Activated CD4-positive, alpha-beta memory T cell treated with anti-CD3 and anti-CD28 coated beads for 36 hours (primary cell): ENCODE data around the gene GRIPAP1. TPM values are rescaled to one million over a fixed set of nuclear protein-coding genes. Genes with fewer than 3 reads are reported as not detected.

Experiments
- CTCF ChIA-PET: fragments of 350-600 bp; sonication (Branson Sonifier 250); formaldehyde crosslinking; loops from one replicate; lab custom pipeline; 2021; ENCODE audit warnings: antibody characterized with exemption, inconsistent platforms; lab: Charles Lee
- POLR2A ChIA-PET: fragments of 350-600 bp; sonication (Branson Sonifier 250); formaldehyde crosslinking; loops from one replicate; lab custom pipeline; 2021; ENCODE audit warnings: antibody characterized with exemption; lab: Charles Lee
- DNase-seq: peaks from one replicate; pipeline ENCODE4 v3.0.0-alpha.2; 2020
- H3K27ac Mint-ChIP-seq: one replicate; pipeline ENCODE4 v1.8.0; 2021; ENCODE audit warnings: mixed read lengths
- H3K27me3 Mint-ChIP-seq: one replicate; pipeline ENCODE4 v1.8.0; 2021; ENCODE audit warnings: mixed read lengths
- H3K36me3 Mint-ChIP-seq: one replicate; pipeline ENCODE4 v1.8.0; 2021; ENCODE audit warnings: mixed read lengths
- H3K4me1 Mint-ChIP-seq: one replicate; pipeline ENCODE4 v1.8.0; 2021; ENCODE audit warnings: low read depth, mixed read lengths
- H3K4me3 Mint-ChIP-seq: one replicate; pipeline ENCODE4 v1.8.0; 2021; ENCODE audit warnings: mild to moderate bottlenecking, mixed read lengths
- H3K9me3 Mint-ChIP-seq: one replicate; pipeline ENCODE4 v1.8.0; 2021; ENCODE audit warnings: mixed read lengths
- intact Hi-C: fragments of 100-400 bp; cut with micrococcal nuclease; formaldehyde crosslinking; loops from one replicate; pipeline ENCODE4 v1.15.1; 2023
- total RNA-seq, 2 experiments: library from RNA; stranded (reverse); gene quantifications; one replicate each; pipeline ENCODE4 v1.2.3, GENCODE V29; 2021

GRIPAP1 gene
- total RNA-seq, 2 experiments from 2014 or later, result 76.1 to 78.4 TPM

GRCh38 chrX:48936429-48937053, 65.5 kb downstream of the GRIPAP1 start:
- H3K36me3 Mint-ChIP-seq, result peaks cover 41% of the 10 kb centered on the region
- DNase-seq, result no peak
- peak overlapping the region; percentile 97 for H3K27ac Mint-ChIP-seq
- peak overlapping the region; percentile 75 for H3K4me3 Mint-ChIP-seq
- H3K9me3 Mint-ChIP-seq, result no peaks in the 10 kb centered on the region
- intact Hi-C loops, result loop anchor here (1.0 to 2.0 kb wide), 2 partner anchors 17 to 20 kb away; partner anchors contain the start of genes OTUD5 and PIM2
- H3K4me1 Mint-ChIP-seq, result peaks cover 72% of the 10 kb centered on the region
- ChIA-PET CTCF (interaction anchor here (1.0 to 3.0 kb wide), 9 partner anchors 10 to 288 kb away, joined by 3 to 13 read pairs (median 4); partner anchors contain the start of genes PQBP1, SLC35A2 and TIMM17B), POLR2A (interaction anchor here (0.8 to 13.3 kb wide), 7 partner anchors 9 to 117 kb away, joined by 3 to 286 read pairs (median 8); partner anchors contain the start of genes PIM2, PQBP1, SLC35A2 and TIMM17B)
- no peaks in the 10 kb centered on the region for H3K27me3 Mint-ChIP-seq

GRCh38 chrX:48935301-48935670, 66.8 kb downstream of the GRIPAP1 start:
- ChIA-PET CTCF (no interaction called here), POLR2A (interaction anchor here (1.0 to 13.3 kb wide), 4 partner anchors 8 to 37 kb away, joined by 4 to 286 read pairs (median 64); partner anchors contain the start of genes PIM2, PQBP1, SLC35A2 and TIMM17B)
- peak overlapping the region; percentile 68 for H3K4me3 Mint-ChIP-seq
- no peaks in the 10 kb centered on the region for H3K27me3 Mint-ChIP-seq
- H3K36me3 Mint-ChIP-seq, result peaks cover 39% of the 10 kb centered on the region
- intact Hi-C loops, result no loop called here
- peaks cover 67% of the 10 kb centered on the region for H3K4me1 Mint-ChIP-seq
- H3K27ac Mint-ChIP-seq, result peak overlapping the region; percentile 97
- no peak for DNase-seq
- no peaks in the 10 kb centered on the region for H3K9me3 Mint-ChIP-seq

- Mint-ChIP-seq H3K27me3 (no peaks in the 10 kb centered on the region), H3K27ac (peak overlapping the region; percentile 97), H3K4me3 (peak overlapping the region; percentile 68), H3K36me3 (peaks cover 39% of the 10 kb centered on the region), H3K9me3 (no peaks in the 10 kb centered on the region), H3K4me1 (peaks cover 64% of the 10 kb centered on the region)
- intact Hi-C loops, result no loop called here
- ChIA-PET CTCF (no interaction called here), POLR2A (interaction anchor here (1.0 to 13.3 kb wide), 4 partner anchors 9 to 37 kb away, joined by 4 to 286 read pairs (median 64); partner anchors contain the start of genes PIM2, PQBP1, SLC35A2 and TIMM17B)
- DNase-seq, result peak; percentile 58
Observed at GRCh38 chrX:48934581-48935300, 67.3 kb downstream of the GRIPAP1 start.

- no peaks in the 10 kb centered on the region for H3K27me3 Mint-ChIP-seq
- peaks cover 39% of the 10 kb centered on the region for H3K36me3 Mint-ChIP-seq
- CTCF ChIA-PET, result no interaction called here
- POLR2A ChIA-PET, result interaction anchor here (1.6 to 13.3 kb wide), 2 partner anchors 15 to 36 kb away, joined by 5 to 286 read pairs; partner anchors contain the start of genes PIM2, PQBP1 and TIMM17B
- peaks cover 55% of the 10 kb centered on the region for H3K4me1 Mint-ChIP-seq
- DNase-seq, result peak; percentile 72
- peak overlapping the region; percentile 97 for H3K27ac Mint-ChIP-seq
- intact Hi-C loops, result no loop called here
- no peaks in the 10 kb centered on the region for H3K9me3 Mint-ChIP-seq
- peak overlapping the region; percentile 68 for H3K4me3 Mint-ChIP-seq
Observed at GRCh38 chrX:48933757-48934156, 68.3 kb downstream of the GRIPAP1 start.

- Mint-ChIP-seq H3K27me3 (no peaks in the 10 kb centered on the region), H3K36me3 (peaks cover 31% of the 10 kb centered on the region), H3K4me1 (peaks cover 33% of the 10 kb centered on the region), H3K27ac (peak overlapping the region; percentile 45), H3K9me3 (no peaks in the 10 kb centered on the region), H3K4me3 (no peak overlapping the region)
- no peak for DNase-seq
- intact Hi-C loops, result no loop called here
- ChIA-PET CTCF (interaction anchor here (0.8 to 1.1 kb wide), 2 partner anchors 10 to 17 kb away, joined by 3 read pairs; no protein-coding TSS in a partner anchor), POLR2A (interaction anchor here (1.0 to 4.2 kb wide), 3 partner anchors 8 to 11 kb away, joined by 3 to 13 read pairs (median 4); partner anchors contain the start of gene PIM2)
Observed at GRCh38 chrX:48927736-48928382, 74.2 kb downstream of the GRIPAP1 start.

- no peak overlapping the region for H3K4me3 Mint-ChIP-seq
- no peak overlapping the region for H3K27ac Mint-ChIP-seq
- ChIA-PET CTCF (interaction anchor here (0.8 to 1.1 kb wide), 2 partner anchors 10 to 18 kb away, joined by 3 read pairs; no protein-coding TSS in a partner anchor), POLR2A (interaction anchor here (1.0 to 4.2 kb wide), 3 partner anchors 7 to 12 kb away, joined by 3 to 13 read pairs (median 4); partner anchors contain the start of gene PIM2)
- no peaks in the 10 kb centered on the region for H3K9me3 Mint-ChIP-seq
- intact Hi-C loops, result no loop called here
- peaks cover 31% of the 10 kb centered on the region for H3K36me3 Mint-ChIP-seq
- peaks cover 34% of the 10 kb centered on the region for H3K4me1 Mint-ChIP-seq
- no peak for DNase-seq
- H3K27me3 Mint-ChIP-seq, result no peaks in the 10 kb centered on the region
Observed at GRCh38 chrX:48927123-48927522, 74.9 kb downstream of the GRIPAP1 start.

- peaks cover 48% of the 10 kb centered on the region for H3K4me1 Mint-ChIP-seq
- no peaks in the 10 kb centered on the region for H3K27me3 Mint-ChIP-seq
- DNase-seq, result peak; percentile 16
- H3K9me3 Mint-ChIP-seq, result no peaks in the 10 kb centered on the region
- peak overlapping the region; percentile 87 for H3K27ac Mint-ChIP-seq
- intact Hi-C loops, result no loop called here
- CTCF ChIA-PET, result interaction anchor here (2.0 kb wide), 1 partner anchor 22 kb away, joined by 6 read pairs; no protein-coding TSS in a partner anchor
- peaks cover 41% of the 10 kb centered on the region for H3K36me3 Mint-ChIP-seq
- H3K4me3 Mint-ChIP-seq, result no peak overlapping the region
- POLR2A ChIA-PET, result no interaction called here
Observed at GRCh38 chrX:48924270-48924669, 77.8 kb downstream of the GRIPAP1 start.

GRCh38 chrX:48923771-48924170, 78.3 kb downstream of the GRIPAP1 start:
- ChIA-PET POLR2A (no interaction called here), CTCF (interaction anchor here (2.0 kb wide), 1 partner anchor 23 kb away, joined by 6 read pairs; no protein-coding TSS in a partner anchor)
- Mint-ChIP-seq H3K9me3 (no peaks in the 10 kb centered on the region), H3K27ac (peak overlapping the region; percentile 87), H3K4me1 (peaks cover 48% of the 10 kb centered on the region), H3K4me3 (no peak overlapping the region), H3K27me3 (no peaks in the 10 kb centered on the region), H3K36me3 (peaks cover 44% of the 10 kb centered on the region)
- intact Hi-C loops, result no loop called here
- no peak for DNase-seq

Other genes starting within 250 kb of the GRIPAP1 start
- gene GLOD5, start 240.5 kb downstream of the GRIPAP1 start, total RNA-seq, result not detected
- gene GATA1, start 215.7 kb downstream of the GRIPAP1 start, total RNA-seq, result not detected
- gene HDAC6, start 200.2 kb downstream of the GRIPAP1 start, total RNA-seq, result 10 to 100 TPM; 71.8 to 81.9 TPM
- not detected for gene ERAS, start 175.8 kb downstream of the GRIPAP1 start, total RNA-seq
- 1 to 10 TPM; 2.7 to 2.8 TPM for gene PCSK1N, start 166.7 kb downstream of the GRIPAP1 start, total RNA-seq
- gene TIMM17B, start 104.5 kb downstream of the GRIPAP1 start, total RNA-seq, result 10 to 100 TPM; 83.8 to 86.6 TPM
- 10 to 100 TPM; 85.0 to 85.5 TPM for gene PQBP1, start 104.3 kb downstream of the GRIPAP1 start, total RNA-seq
- gene SLC35A2, start 90.6 kb downstream of the GRIPAP1 start, total RNA-seq, result 10 to 100 TPM; 16.9 to 19.2 TPM
- gene PIM2, start 83.2 kb downstream of the GRIPAP1 start, total RNA-seq, result 100 to 1,000 TPM; 386 to 401 TPM
- 10 to 100 TPM; 83.4 to 85.4 TPM for gene OTUD5, start 44.7 kb downstream of the GRIPAP1 start, total RNA-seq
- gene KCND1, start 30.4 kb downstream of the GRIPAP1 start, total RNA-seq, result 1 to 10 TPM; 2.4 to 2.5 TPM
- 10 to 100 TPM; 29.0 to 29.1 TPM for gene TFE3, start 41.1 kb upstream of the GRIPAP1 start, total RNA-seq
- gene CCDC120, start 56.7 kb upstream of the GRIPAP1 start, total RNA-seq, result 1 to 10 TPM; 2.7 to 3.6 TPM
- gene PRAF2, start 71.7 kb upstream of the GRIPAP1 start, total RNA-seq, result 10 to 100 TPM; 13.2 TPM
- gene WDR45, start 77.6 kb upstream of the GRIPAP1 start, total RNA-seq, result 10 to 100 TPM; 23.3 to 28.9 TPM
- gene GPKOW, start 121.5 kb upstream of the GRIPAP1 start, total RNA-seq, result 10 to 100 TPM; 22.0 to 22.6 TPM
- 1 to 10 TPM in 1 of 2 experiments, under 1 TPM in 1; 0.87 to 1.0 TPM for gene MAGIX, start 160.5 kb upstream of the GRIPAP1 start, total RNA-seq
- gene PLP2, start 169.6 kb upstream of the GRIPAP1 start, total RNA-seq, result 100 to 1,000 TPM; 222 to 234 TPM
- gene PRICKLE3, start 184.1 kb upstream of the GRIPAP1 start, total RNA-seq, result 10 to 100 TPM; 18.1 to 20.1 TPM
- 1 to 10 TPM; 5.3 to 5.4 TPM for gene SYP, start 197.9 kb upstream of the GRIPAP1 start, total RNA-seq
- gene CACNA1F, start 231.1 kb upstream of the GRIPAP1 start, total RNA-seq, result under 1 TPM; 0.51 to 0.74 TPM
- gene CCDC22, start 233.2 kb upstream of the GRIPAP1 start, total RNA-seq, result 10 to 100 TPM; 21.0 to 21.1 TPM